Pulmonary artery endothelial cell (primary cell): ENCODE data around the gene ACBD4. TPM values are rescaled to one million over a fixed set of nuclear protein-coding genes. Genes with fewer than 3 reads are reported as not detected.

Source experiments
- DNase-seq: peaks from one replicate; pipeline ENCODE4 v3.0.0-alpha.2; 2011; ENCODE audit warnings: low read depth, low spot score
- total RNA-seq: library from RNA; depleted of rRNA; stranded (reverse); fragments of >200 nt; gene quantifications from 2 replicates; pipeline ENCODE4 v1.2.3, GENCODE V29; 2014

The ACBD4 gene
- total RNA-seq, 1 donor from 2014 or later, result 5.5 TPM

DNA sequence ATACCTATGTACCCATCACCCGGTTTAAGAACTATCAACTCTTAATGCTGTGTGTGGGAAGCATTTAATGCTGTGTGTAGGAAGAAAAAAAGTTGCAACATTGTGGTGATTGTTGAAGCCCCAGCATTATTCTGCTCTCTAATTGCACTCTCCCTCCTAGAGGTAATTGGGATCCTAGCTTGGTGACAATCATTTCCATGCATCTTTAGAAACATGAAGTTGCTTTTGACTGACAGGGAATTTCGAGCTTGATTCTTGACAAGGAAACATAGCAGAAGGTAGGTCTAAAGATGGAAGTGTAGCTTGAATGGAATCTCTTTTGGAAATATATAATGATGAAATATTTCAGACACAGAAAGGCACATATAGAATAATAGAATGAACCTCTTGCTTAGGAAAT is 53.5 kb downstream of the ACBD4 start:
- DNase-seq, result no peak

DNA sequence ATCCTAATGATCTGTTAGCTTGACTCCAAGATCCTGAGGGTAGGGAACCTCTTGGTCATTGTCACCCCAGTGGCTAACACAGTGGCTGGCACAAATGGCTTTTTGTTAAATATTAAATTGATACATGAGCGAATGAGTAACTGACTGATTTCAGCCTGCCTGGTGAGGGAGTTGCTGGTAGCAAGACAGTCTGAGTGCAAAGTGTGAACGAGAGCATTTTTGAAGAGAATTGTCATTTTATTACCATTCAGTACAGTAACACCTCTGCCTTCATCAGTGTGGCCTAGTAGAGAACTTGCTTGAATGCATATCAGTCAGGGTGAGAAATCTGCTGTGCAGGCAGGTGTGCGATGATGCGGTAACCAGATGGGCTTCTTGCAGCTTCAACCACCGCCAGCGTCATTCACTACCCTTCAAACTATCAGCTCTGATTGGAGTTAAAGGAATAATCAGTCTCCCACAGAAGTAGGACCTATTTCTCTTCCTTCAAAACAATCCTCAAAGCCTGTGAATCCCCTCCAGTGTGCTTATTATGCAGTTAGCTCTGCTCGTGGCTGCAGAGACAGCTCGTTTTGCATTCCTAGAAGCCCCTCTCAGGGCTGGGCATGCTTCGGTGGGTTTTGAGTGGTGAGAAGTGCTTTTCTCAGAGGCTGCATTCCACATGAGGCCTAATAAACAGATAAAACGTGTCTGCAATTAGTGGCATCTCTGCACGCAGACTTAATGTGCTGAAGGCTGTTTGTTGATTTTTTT is 55.2 kb downstream of the ACBD4 start:
- no peak for DNase-seq

Other genes starting within 250 kb of the ACBD4 start
- 226 and 278 TPM in 2 replicates for gene EFTUD2, start 236.2 kb upstream of the ACBD4 start, total RNA-seq
- gene GFAP, start 220.2 kb upstream of the ACBD4 start, total RNA-seq, result 0.35 and 0.53 TPM in 2 replicates
- 3.4 and 6.5 TPM in 2 replicates for gene KIF18B, start 187.9 kb upstream of the ACBD4 start, total RNA-seq
- gene C1QL1, start 167.4 kb upstream of the ACBD4 start, total RNA-seq, result 0.11 and 0.20 TPM in 2 replicates
- 20.9 and 34.8 TPM in 2 replicates for gene DCAKD, start 84.1 kb upstream of the ACBD4 start, total RNA-seq
- gene NMT1, start 74.4 kb upstream of the ACBD4 start, total RNA-seq, result 74.8 and 86.0 TPM in 2 replicates
- 10.5 and 13.7 TPM in 2 replicates for gene PLCD3, start 3.2 kb upstream of the ACBD4 start, total RNA-seq
- gene HEXIM1, start 12.8 kb downstream of the ACBD4 start, total RNA-seq, result 9.7 and 9.8 TPM in 2 replicates
- 3.0 and 4.4 TPM in 2 replicates for gene HEXIM2, start 26.2 kb downstream of the ACBD4 start, total RNA-seq
- gene FMNL1, start 86.2 kb downstream of the ACBD4 start, total RNA-seq, result 0.63 and 1.1 TPM in 2 replicates
- not detected in 2 replicates for gene SPATA32, start 126.4 kb downstream of the ACBD4 start, total RNA-seq
- gene MAP3K14, start 181.3 kb downstream of the ACBD4 start, total RNA-seq, result 2.0 and 3.2 TPM in 2 replicates